Stimulated activated naive CD4-positive, alpha-beta T cell (primary cell): ENCODE results near the gene ACOXL.

Experiments
- DNase-seq, 6 experiments: peaks; one replicate each; lab custom pipeline; 2025; lab: John Stamatoyannopoulos, UW

Gene ACOXL

GRCh38 chr2:110794390-110794789, 62.0 kb downstream of the ACOXL start:
- DNase-seq: no peak

DNA sequence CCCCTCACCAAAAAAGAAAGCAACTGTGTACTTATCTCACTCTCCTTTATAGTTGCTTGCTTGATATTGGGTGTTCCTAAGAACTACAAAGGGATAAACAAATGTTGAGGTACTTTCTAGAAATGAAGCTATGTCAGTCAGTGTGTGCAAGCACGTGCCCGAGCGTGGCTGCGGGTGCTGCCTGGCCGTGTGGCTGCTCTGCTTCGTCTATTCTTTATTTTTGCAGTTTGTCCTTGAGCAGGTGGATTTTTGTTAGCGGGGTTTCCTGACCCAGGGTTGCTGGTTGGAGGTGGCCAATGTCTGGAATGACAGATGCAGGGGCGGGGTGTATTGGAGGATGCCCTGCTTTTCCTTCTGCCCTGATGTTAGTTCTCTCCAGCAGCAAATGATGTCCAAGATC, 62.6 kb downstream of the ACOXL start:
- DNase-seq: no peak

GRCh38 chr2:110796716-110797301, 64.4 kb downstream of the ACOXL start:
- DNase-seq: no peak

DNA sequence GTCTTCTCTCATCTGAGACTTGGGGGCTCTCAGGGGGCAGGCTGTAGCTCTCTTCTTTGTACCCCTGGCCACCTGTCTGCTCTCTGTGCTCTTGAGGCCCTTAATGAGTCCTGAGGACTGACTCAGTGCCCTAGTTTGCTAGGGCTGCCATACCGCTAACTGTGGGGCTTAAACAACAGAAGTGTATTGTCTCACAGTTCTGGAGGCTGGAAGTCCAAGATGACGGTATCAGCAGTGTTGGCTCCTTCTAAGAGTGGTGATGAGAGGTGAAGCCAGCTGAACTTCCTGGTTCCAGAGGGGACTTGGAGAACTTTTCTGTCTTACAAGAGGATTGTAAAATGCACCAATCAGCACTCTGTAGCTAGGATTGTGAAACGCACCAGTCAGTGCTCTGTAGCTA, 67.0 kb downstream of the ACOXL start:
- no peak for DNase-seq

DNA sequence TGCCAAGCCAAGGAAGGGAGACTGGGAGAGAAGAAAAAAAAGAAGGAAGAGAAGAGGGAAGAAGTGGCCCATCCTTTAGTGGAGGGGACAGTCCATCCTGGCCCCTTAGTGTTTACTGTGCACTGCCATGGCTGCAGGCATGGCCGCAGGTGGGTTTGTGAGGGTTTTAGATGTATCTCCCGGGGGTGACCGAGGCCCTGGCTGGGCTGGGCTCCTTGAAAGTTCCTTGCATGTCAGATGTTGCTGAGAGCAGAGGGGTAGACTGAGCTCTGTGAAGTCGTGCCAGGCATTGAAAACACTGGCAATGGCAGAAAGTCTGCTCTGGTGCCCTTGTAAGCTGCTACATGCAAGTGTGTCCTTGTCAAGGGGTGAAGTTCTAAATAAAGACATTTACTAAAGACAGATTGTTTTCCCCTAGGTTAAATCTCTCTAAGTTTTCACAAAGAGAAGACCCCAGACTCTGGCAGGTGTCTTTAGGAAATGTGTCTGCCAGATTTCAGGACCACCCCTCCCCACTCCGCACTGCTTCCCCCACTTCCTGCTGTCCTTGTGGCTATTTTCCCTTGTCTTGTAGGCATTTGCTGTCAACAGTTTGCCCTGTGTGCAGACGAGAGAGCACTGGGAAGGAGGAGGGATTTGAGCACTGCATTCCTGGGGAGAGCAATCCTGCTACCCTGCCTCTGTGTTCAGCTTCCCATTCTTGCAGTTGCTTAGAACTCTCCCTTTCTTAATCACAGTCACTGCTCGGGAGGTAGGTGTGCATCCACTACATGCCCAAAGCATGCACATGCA, 68.4 kb downstream of the ACOXL start:
- DNase-seq: no peak

DNA sequence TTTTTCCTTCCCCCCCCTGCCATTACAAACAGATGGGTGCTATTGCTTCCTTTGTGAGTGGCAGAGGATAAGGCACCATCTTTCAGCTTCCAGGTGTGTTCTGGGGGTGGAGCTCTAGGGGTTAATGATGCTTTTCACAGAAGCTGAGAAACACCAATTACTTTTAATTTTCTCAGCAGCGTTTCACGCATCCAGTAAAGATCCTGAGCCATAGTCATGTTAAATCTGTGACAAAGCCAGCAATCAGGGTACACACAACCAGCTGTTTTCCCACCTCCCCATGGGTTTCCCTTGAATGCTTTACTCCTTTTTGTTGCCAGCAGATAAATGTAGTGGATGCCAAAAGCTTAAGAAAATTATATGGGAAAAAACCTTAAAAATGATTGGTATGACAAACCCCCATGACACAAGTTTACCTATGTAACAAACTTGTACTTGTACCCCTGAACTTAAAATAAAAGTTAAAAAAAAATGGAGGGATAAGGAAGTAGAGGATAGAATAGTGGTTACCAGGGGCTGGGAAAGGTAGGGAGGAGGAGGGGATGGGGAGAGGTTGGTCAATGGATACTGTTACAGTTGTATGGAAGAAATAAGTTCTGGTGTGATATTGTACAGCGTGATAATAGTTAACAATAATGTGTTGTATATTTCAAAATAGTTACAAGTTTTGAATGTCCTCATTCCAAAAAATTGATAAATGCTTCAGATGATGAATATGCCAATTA, 70.0 kb downstream of the ACOXL start:
- no peak for DNase-seq

DNA sequence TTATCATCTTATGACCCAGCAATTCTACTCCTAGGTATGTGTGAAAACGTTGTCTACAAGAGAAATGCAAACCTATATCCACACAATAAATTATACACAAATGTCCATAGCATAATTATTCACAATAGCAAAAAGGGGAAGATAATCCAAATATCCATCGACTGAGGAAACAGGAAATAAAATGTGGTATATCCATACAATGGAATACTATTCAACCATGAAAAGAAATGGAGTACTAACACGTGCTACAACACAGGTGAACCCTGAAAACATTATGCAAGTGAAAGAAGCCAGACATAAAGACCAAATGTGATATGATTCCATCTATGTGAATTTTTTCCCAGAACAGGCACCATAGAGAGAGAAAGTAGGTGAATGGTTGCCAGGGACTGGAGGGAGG, 72.1 kb downstream of the ACOXL start:
- DNase-seq: no peak

DNA sequence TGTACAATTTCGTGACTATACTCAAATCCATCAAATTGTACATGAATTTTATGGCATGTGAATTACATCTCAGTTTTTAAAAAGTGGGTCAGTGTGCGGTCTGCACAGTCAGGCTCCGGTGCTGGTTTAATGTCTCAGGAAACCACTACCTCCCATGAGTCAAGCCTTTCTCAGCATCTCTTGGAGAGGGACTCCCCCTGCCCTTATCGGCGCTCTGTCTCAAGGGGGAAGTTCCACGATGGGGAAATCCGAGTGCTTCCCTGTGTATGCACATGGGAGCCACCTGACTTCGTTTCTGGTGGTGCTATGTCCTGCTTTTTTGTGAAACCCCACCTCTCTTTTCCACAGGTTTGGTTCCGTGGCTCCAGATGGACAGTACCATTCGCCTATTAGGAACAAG, 72.5 kb downstream of the ACOXL start:
- no peak for DNase-seq

GRCh38 chr2:110805894-110806452, 73.6 kb downstream of the ACOXL start:
- peak in 2 of 6 experiments; percentile 3 to 23 for DNase-seq

- DNase-seq: no peak
These were observed 75.1 kb downstream of the ACOXL start for GRCh38 chr2:110807522-110807921.

- no peak for DNase-seq
These were observed 78.0 kb downstream of the ACOXL start for GRCh38 chr2:110810404-110810803.

DNA sequence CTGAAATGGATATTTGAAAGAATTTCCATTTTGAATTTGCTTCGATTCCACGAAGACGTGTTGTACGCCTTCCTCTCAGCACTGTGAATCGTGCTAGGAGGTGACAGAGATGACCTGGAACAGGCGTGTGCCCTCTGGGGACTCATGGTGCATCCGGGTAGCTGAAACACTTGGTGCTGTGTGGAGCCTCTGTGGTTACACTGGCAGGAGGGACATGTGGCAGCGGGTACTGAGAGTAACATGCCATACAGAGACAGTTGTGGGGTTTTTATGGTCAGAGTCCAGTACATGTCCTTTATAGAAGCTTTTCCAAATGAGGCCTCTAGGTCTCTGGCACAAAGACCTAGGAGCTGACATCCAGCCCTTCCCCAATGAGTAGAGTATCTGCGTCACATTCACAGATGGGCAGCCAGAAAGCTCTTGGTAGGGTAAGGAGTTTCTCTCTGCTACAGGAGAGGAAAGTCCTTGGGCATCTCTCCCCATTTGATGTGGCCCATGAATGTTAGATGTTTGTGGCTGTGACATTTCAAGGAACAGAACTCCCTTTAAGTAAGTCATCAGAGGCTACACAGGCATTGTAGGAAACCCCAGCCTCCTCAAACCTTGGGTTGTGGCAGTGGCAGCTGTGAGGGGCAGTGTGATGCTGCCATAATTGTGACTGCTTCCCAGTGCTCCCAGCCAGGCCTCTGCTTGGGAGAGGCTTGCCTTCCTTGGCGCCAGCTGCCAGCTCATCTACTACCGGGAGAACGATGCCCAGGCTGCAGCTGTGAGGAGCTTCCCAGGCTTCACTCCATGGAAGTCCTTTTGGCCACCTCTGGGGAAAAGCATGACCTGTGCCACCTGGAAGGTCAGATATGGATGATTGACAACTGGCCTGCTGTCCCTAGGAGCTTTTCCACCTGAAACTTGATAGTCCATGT, 80.6 kb downstream of the ACOXL start:
- DNase-seq: no peak

- no peak for DNase-seq
These were observed 81.5 kb downstream of the ACOXL start for GRCh38 chr2:110813896-110814295.

- DNase-seq: no peak
These were observed 83.6 kb downstream of the ACOXL start for GRCh38 chr2:110815938-110816337.

DNA sequence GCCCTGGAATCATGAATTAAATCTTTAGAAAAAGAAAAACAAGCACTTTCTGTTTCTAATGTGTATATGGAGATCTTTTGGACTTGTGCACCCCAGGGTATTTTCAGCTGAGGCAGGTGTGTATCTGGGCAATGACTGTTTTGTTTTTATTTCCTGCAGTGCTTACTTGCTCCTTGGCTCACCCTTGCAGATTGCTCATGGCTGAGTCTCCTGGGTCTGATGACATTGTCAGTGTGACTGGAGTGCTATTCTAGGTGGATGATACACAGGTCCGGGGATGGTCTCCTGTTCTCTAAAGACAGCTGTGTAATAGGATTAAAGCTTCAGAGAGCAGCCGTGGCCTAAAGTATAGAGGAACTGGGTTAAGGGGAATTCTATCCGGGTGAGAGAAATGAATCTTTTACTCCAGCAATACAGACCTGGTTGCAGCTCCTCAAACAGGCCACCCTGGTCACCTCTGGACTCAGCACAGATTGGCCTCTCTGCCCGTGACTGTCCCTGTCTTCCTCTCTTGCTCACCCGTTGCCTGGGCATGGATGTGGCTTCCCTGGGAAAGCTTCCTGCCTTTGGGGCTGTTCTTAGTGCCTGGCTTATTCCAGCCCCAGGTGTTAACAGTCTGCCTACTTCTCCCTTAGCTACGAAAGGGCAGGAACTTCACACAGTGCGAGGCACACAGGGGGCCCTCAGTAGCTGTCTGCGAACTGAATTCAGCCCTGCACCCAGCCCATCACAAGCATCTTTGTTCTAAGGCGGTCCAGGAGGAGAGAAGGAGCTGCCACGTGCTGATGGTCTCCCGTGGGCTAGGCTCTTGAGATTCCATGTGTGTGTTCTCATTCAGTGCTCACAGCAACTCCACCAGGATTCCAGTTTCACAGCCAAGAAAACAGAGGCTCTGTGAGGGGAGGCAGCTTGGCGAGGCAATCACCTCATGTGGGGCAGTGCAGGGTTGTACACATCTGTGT, 84.3 kb downstream of the ACOXL start:
- DNase-seq: no peak

DNA sequence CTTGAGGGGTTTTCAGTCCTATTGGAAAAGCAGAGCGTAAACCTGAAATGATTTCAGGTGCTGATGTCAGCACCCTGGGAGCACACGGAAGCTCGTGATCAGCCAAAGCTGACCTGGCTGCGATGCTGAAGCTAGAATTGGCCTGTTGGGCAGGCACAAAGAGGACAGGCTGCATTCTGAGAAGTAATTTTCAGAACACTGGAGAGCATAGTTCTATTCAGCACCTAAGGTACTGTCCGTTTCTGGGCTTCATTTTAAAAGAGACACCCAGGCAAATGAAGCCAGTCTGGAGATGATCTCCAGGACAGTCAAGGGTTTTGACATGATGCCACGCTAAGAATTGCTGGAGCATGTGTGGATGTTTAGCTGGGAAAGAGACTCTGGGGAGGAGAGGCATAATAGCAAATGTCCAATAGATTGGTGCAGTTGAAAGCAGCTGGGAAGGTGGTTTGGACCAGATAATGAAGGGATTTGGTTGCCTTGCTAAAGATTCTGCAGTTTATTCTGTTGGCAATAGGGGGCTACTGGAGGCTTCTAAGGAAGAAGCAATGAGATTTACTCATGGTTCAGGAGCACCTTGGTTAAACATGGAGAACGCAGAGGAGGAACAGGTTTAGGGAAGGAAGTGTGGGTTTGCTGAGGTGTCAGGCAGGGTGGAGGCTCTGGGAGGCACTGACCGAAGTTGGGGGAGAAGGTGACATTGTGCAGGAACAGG, 86.6 kb downstream of the ACOXL start:
- no peak for DNase-seq

- no peak for DNase-seq
These were observed 87.3 kb downstream of the ACOXL start for GRCh38 chr2:110819711-110820110.

- no peak for DNase-seq
These were observed 87.8 kb downstream of the ACOXL start for GRCh38 chr2:110820128-110820527.

- DNase-seq: no peak
These were observed 90.8 kb downstream of the ACOXL start for GRCh38 chr2:110823165-110823564.

- no peak for DNase-seq
These were observed 95.1 kb downstream of the ACOXL start for GRCh38 chr2:110827511-110827910.
